GM19023 (cell line): Measurements from ENCODE around the gene EDC3.
"Not testable (repeated sequence)": the region's sequence is repeated elsewhere in the genome, so short reads cannot be mapped to it uniquely, and the experiment has no call there.

ENCODE experiments used
- ATAC-seq: cut with Tn5 transposase; IDR thresholded peaks from one replicate; pipeline ENCODE4 v1.9.1; 2021; ENCODE audit warnings: mild to moderate bottlenecking, moderate library complexity; ENCODE audit not compliant: unreplicated experiment

The EDC3 gene

GRCh38 chr15:74612677-74613076 lies 83.1 kb downstream of the EDC3 start:
- no peak for ATAC-seq

GRCh38 chr15:74611834-74612233 lies 84.0 kb downstream of the EDC3 start:
- no peak for ATAC-seq

GRCh38 chr15:74611341-74611740 lies 84.5 kb downstream of the EDC3 start:
- no peak for ATAC-seq

GRCh38 chr15:74610302-74610951 lies 85.4 kb downstream of the EDC3 start:
- no peak for ATAC-seq

GRCh38 chr15:74609938-74610301 lies 85.9 kb downstream of the EDC3 start:
- ATAC-seq, result no peak

GRCh38 chr15:74608786-74609185 lies 87.0 kb downstream of the EDC3 start:
- ATAC-seq, result no peak

GRCh38 chr15:74605795-74606150 lies 90.1 kb downstream of the EDC3 start:
- no peak for ATAC-seq

GRCh38 chr15:74604983-74605794 lies 90.6 kb downstream of the EDC3 start:
- ATAC-seq, result no peak

GRCh38 chr15:74603789-74604705 lies 91.8 kb downstream of the EDC3 start:
- ATAC-seq, result no peak

GRCh38 chr15:74603026-74603788 lies 92.6 kb downstream of the EDC3 start:
- ATAC-seq, result no peak

- no peak for ATAC-seq
These were observed 96.7 kb downstream of the EDC3 start for GRCh38 chr15:74599156-74599555.

GRCh38 chr15:74598126-74598842 lies 97.5 kb downstream of the EDC3 start:
- peak; percentile 93 for ATAC-seq

- not testable (repeated sequence) for ATAC-seq
These were observed 98.6 kb downstream of the EDC3 start for GRCh38 chr15:74597146-74597705.

- not testable (repeated sequence) for ATAC-seq
These were observed 99.1 kb downstream of the EDC3 start for GRCh38 chr15:74596736-74597135.

- no peak for ATAC-seq
These were observed 100.6 kb downstream of the EDC3 start for GRCh38 chr15:74595271-74595670.

- no peak for ATAC-seq
These were observed 101.4 kb downstream of the EDC3 start for GRCh38 chr15:74594455-74594854.

GRCh38 chr15:74593122-74593521 lies 102.7 kb downstream of the EDC3 start:
- no peak for ATAC-seq

- ATAC-seq, result no peak
These were observed 103.6 kb downstream of the EDC3 start for GRCh38 chr15:74592222-74592621.

GRCh38 chr15:74589826-74590225 lies 106.0 kb downstream of the EDC3 start:
- ATAC-seq, result no peak

- ATAC-seq, result no peak
These were observed 110.0 kb downstream of the EDC3 start for GRCh38 chr15:74585857-74586256.
